Measurements from ENCODE around the gene AGRN. TPM values are rescaled to one million over a fixed set of nuclear protein-coding genes. Genes with fewer than 3 reads are reported as not detected.

The AGRN gene
- total RNA-seq, 1 experiment from 2014 or later = 286 TPM

- Mint-ChIP-seq H3K27me3 (ENCODE audit: insufficient read depth, unreplicated experiment) (no peaks in the 10 kb centered on the region), H3K9me3 (ENCODE audit: unreplicated experiment) (no peaks in the 10 kb centered on the region), H3K36me3 (ENCODE audit: insufficient read depth, unreplicated experiment) (peaks cover 4% of the 10 kb centered on the region), H3K4me3 (ENCODE audit: unreplicated experiment) (peak overlapping the region; percentile 72), H3K4me1 (ENCODE audit: insufficient read depth, unreplicated experiment) (peaks cover 11% of the 10 kb centered on the region), H3K27ac (ENCODE audit: low read depth, unreplicated experiment) (no peak overlapping the region)
- CTCF ChIA-PET = interaction anchor here (0.6 to 1.7 kb wide), 3 partner anchors 15 to 46 kb away, joined by 3 to 4 read pairs (median 4); no protein-coding TSS in a partner anchor
- BruUV-seq (replicated peaks) = no TSS peak
- POLR2A ChIA-PET = interaction anchor here (0.9 to 1.5 kb wide), 2 partner anchors 9 to 283 kb away, joined by 3 to 6 read pairs; partner anchors contain the start of gene ISG15
- DNase-seq (ENCODE audit: unreplicated experiment) = no peak
- intact Hi-C loops (cut with micrococcal nuclease) = loop anchor here (2.0 kb wide), 1 partner anchor 36 kb away; no protein-coding TSS in a partner anchor
- TF ChIP-seq, protein P1, sequence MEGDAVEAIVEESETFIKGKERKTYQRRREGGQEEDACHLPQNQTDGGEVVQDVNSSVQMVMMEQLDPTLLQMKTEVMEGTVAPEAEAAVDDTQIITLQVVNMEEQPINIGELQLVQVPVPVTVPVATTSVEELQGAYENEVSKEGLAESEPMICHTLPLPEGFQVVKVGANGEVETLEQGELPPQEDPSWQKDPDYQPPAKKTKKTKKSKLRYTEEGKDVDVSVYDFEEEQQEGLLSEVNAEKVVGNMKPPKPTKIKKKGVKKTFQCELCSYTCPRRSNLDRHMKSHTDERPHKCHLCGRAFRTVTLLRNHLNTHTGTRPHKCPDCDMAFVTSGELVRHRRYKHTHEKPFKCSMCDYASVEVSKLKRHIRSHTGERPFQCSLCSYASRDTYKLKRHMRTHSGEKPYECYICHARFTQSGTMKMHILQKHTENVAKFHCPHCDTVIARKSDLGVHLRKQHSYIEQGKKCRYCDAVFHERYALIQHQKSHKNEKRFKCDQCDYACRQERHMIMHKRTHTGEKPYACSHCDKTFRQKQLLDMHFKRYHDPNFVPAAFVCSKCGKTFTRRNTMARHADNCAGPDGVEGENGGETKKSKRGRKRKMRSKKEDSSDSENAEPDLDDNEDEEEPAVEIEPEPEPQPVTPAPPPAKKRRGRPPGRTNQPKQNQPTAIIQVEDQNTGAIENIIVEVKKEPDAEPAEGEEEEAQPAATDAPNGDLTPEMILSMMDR (IDR thresholded peaks at IDR 0.05; ENCODE audit: unreplicated experiment) = no peak
Measured at GRCh38 chr1:1022302-1023009, 2.5 kb downstream of the AGRN start.

GRCh38 chr1:1023700-1024099 is 3.8 kb downstream of the AGRN start:
- ChIA-PET POLR2A (interaction anchor here (0.7 to 1.5 kb wide), 2 partner anchors 11 to 731 kb away, joined by 3 to 6 read pairs; partner anchors contain the start of gene ISG15), CTCF (interaction anchor here (0.9 to 1.8 kb wide), 4 partner anchors 21 to 352 kb away, joined by 3 to 7 read pairs (median 4); partner anchors contain the start of gene AURKAIP1)
- Mint-ChIP-seq H3K27ac (ENCODE audit: low read depth, unreplicated experiment) (no peak overlapping the region), H3K27me3 (ENCODE audit: insufficient read depth, unreplicated experiment) (no peaks in the 10 kb centered on the region), H3K36me3 (ENCODE audit: insufficient read depth, unreplicated experiment) (peaks cover 4% of the 10 kb centered on the region), H3K4me3 (ENCODE audit: unreplicated experiment) (no peak overlapping the region), H3K4me1 (ENCODE audit: insufficient read depth, unreplicated experiment) (peaks cover 11% of the 10 kb centered on the region), H3K9me3 (ENCODE audit: unreplicated experiment) (no peaks in the 10 kb centered on the region)
- DNase-seq (ENCODE audit: unreplicated experiment) = no peak
- TF ChIP-seq, protein P1 (IDR thresholded peaks at IDR 0.05; ENCODE audit: unreplicated experiment) = no peak
- BruUV-seq (replicated peaks) = no TSS peak
- intact Hi-C loops (cut with micrococcal nuclease) = loop anchor here (2.0 kb wide), 1 partner anchor 35 kb away; no protein-coding TSS in a partner anchor

DNA sequence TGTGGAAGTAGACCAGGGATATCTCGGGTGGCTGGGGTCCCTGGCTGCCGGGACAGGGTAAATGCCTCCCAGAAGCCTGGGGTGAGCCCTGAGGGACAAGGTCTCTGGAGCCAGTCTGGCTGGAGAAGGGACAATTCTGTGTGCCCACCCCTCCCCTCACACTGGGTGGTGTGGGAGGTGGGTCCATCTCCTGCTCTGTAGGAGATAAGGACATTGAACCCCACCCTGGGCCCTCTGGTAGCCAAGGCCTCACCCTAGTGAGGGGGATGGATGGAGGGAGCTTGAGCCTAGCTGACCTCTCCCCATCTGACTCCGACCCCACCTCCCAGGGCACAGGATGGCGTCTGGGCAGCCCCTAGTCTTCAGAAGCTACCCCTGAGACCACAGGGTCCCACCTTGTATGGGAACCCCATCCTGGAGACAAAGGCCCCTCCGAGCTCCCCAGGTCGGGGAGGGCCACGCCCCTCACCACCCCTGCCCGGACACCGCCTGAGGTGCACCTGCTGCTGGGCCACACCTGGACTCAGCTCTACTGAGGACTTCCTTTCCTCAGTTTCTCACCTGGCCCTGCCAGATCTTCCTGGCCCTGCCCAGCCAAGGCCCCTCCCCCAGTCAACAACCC is 4.3 kb downstream of the AGRN start:
- Mint-ChIP-seq H3K9me3 (ENCODE audit: unreplicated experiment) (no peaks in the 10 kb centered on the region), H3K36me3 (ENCODE audit: insufficient read depth, unreplicated experiment) (peaks cover 4% of the 10 kb centered on the region), H3K4me3 (ENCODE audit: unreplicated experiment) (peak overlapping the region; percentile 55), H3K27ac (ENCODE audit: low read depth, unreplicated experiment) (peak overlapping the region; percentile 84), H3K27me3 (ENCODE audit: insufficient read depth, unreplicated experiment) (no peaks in the 10 kb centered on the region), H3K4me1 (ENCODE audit: insufficient read depth, unreplicated experiment) (peaks cover 11% of the 10 kb centered on the region)
- intact Hi-C loops (cut with micrococcal nuclease) = no loop called here
- ChIA-PET POLR2A (interaction anchor here (0.7 to 1.5 kb wide), 3 partner anchors 11 to 730 kb away, joined by 3 to 6 read pairs (median 3); partner anchors contain the start of gene ISG15), CTCF (interaction anchor here (0.9 to 1.8 kb wide), 5 partner anchors 22 to 351 kb away, joined by 3 to 7 read pairs (median 3); partner anchors contain the start of gene AURKAIP1)
- TF ChIP-seq, protein P1 (IDR thresholded peaks at IDR 0.05; ENCODE audit: unreplicated experiment) = no peak
- BruUV-seq (replicated peaks) = no TSS peak
- DNase-seq (ENCODE audit: unreplicated experiment) = no peak
